ENCODE data around the gene NOS3.
A peak's percentile ranks its signal among the peaks of the same experiment; 100 is the strongest.
"Not testable (repeated sequence)": the region's sequence is repeated elsewhere in the genome, so short reads cannot be mapped to it uniquely, and the experiment has no call there.

The NOS3 gene

GRCh38 chr7:151032936-151033863 is 42.4 kb downstream of the NOS3 start:
- DNase-seq, result no peak

- no peak for DNase-seq
These were observed 43.0 kb downstream of the NOS3 start for GRCh38 chr7:151033864-151034249.

GRCh38 chr7:151034312-151035025 is 43.7 kb downstream of the NOS3 start:
- no peak for DNase-seq

- DNase-seq, result peak in 2 of 51 donors; percentile 36 to 48
These were observed 44.4 kb downstream of the NOS3 start for GRCh38 chr7:151035026-151035717.

GRCh38 chr7:151035902-151036301 is 45.1 kb downstream of the NOS3 start:
- DNase-seq, result no peak

GRCh38 chr7:151038951-151039849 is 48.4 kb downstream of the NOS3 start:
- peak in 2 of 51 donors; percentile 9 to 38 for DNase-seq

- no peak for DNase-seq
These were observed 49.2 kb downstream of the NOS3 start for GRCh38 chr7:151039850-151040548.

- DNase-seq, result no peak
These were observed 50.0 kb downstream of the NOS3 start for GRCh38 chr7:151040616-151041375.

GRCh38 chr7:151043449-151043848 is 52.6 kb downstream of the NOS3 start:
- not testable (repeated sequence) for DNase-seq

- DNase-seq, result no peak
These were observed 53.1 kb downstream of the NOS3 start for GRCh38 chr7:151043959-151044358.

GRCh38 chr7:151045262-151045661 is 54.4 kb downstream of the NOS3 start:
- DNase-seq, result no peak

- peak in 1 of 51 donors; percentile 6 for DNase-seq
These were observed 55.1 kb downstream of the NOS3 start for GRCh38 chr7:151045967-151046366.

- peak in 7 of 51 donors; percentile 10 to 44 (median 21) for DNase-seq
These were observed 56.1 kb downstream of the NOS3 start for GRCh38 chr7:151046603-151047573.

GRCh38 chr7:151047976-151048815 is 57.4 kb downstream of the NOS3 start, which contains the start of gene ASIC3:
Gene ASIC3 (plus strand): TSS chr7:151048531. CDS start chr7:151048886, 355 bp downstream.
- DNase-seq, result no peak

GRCh38 chr7:151048911-151049463 is 58.2 kb downstream of the NOS3 start:
- DNase-seq, result no peak

- peak in 20 of 51 donors; percentile 14 to 58 (median 30) for DNase-seq
These were observed 60.3 kb downstream of the NOS3 start for GRCh38 chr7:151051108-151051507.

GRCh38 chr7:151053096-151053495 is 62.3 kb downstream of the NOS3 start:
- no peak for DNase-seq
